HG02642 (cell line): Measurements from ENCODE around the gene PHKG1.
"Not testable (repeated sequence)": the region's sequence is repeated elsewhere in the genome, so short reads cannot be mapped to it uniquely, and the experiment has no call there.

ENCODE experiments used
- ATAC-seq: cut with Tn5 transposase; IDR thresholded peaks from one replicate; pipeline ENCODE4 v1.9.1; 2021; ENCODE audit warnings: mild to moderate bottlenecking; ENCODE audit not compliant: unreplicated experiment, poor library complexity

Gene PHKG1

DNA sequence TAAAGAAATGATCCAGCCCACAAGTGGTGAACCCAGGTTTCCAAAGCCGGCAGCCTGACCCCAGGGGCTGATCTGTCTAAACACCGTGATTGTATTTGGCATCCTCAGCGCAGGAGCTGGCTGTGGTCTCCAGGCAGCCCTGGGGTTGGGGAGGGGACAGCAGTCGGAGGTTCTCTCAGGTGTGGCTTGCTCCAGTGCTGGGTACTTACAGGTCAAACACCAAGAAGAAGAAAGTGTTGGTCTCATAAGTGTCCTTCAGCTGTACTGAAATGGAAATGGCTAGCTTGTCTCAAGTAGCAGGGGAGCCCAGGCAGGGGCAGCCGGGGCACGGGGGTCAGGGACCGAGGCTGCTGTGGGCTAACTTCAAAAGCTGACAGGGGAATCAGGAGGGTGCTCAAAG, 6.0 kb downstream of the PHKG1 start:
- ATAC-seq: no peak

DNA sequence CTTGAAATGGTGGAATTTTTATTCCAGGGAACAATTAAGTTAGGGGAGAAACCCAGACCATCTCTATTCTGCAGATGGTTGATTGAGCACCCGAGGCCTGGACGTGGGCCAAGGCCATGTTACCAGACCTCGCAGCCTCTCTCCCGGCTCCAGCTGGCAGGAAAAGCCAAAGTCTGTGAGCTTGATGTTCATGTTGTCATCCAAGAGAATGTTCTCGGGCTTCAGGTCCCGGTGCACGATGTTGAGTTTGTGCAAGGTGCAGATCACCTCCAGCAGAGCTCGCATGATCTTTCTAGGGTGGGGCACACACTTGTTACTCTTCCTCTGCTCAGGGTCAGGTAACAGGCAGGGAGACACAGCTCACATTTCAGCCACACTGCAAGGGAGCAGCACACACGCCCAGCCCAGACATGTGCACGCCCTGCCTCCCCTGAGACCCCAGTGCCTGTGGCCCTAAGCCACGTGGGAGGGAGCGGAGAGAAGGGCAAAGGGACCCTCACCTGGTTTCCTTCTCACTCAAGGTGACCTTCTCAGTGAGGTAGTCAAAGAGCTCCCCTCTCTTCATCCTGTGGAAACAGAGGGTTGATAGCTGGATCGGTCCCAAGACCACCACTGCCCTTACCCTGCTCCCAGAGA, 9.5 kb downstream of the PHKG1 start:
- no peak for ATAC-seq

GRCh38 chr7:56081626-56082340, 11.0 kb downstream of the PHKG1 start:
- no peak for ATAC-seq

DNA sequence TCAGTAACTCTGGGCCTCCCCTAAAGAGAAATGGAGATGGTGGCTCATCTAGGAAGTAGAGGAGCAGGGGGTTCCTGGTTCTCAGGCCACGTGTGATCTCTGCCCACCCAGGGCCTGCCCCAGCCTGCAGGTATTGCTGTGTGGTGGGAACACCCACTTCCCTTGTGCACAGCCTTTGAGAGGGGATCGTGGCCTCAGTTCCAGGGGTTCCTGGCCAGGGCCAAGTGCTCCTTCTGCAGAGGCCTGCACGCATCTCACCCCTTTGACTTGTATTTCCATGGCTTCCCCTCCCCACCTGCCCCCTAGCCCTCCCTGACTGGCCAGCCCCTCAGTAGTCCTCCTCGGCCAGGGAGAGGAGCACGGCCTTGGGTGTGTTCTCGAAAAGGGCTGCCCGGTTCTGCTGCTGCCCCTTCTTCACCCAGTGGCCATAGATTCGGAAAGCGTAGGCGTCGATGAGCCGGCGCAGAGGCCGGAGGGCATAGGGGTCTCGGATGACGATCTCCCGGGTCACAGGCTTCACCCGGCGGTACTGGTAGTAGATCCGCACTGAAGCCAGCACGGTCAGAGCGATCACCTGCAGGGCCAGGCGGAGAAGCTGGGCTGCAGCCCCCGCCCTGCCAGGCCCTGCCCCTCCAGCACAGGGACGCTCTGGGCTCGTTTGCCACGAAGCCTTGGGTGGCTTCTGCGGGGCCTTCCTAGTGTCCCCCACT, 11.9 kb downstream of the PHKG1 start:
- not testable (repeated sequence) for ATAC-seq

GRCh38 chr7:56079450-56080185, 13.1 kb downstream of the PHKG1 start:
- no peak for ATAC-seq

GRCh38 chr7:56078196-56078595, 14.6 kb downstream of the PHKG1 start:
- no peak for ATAC-seq

GRCh38 chr7:56077681-56078080, 15.1 kb downstream of the PHKG1 start:
- ATAC-seq: no peak

GRCh38 chr7:56074371-56074791, 18.4 kb downstream of the PHKG1 start:
- ATAC-seq: peak; percentile 89

- ATAC-seq: not testable (repeated sequence)
Observed at GRCh38 chr7:56066376-56066775, 26.4 kb downstream of the PHKG1 start.

DNA sequence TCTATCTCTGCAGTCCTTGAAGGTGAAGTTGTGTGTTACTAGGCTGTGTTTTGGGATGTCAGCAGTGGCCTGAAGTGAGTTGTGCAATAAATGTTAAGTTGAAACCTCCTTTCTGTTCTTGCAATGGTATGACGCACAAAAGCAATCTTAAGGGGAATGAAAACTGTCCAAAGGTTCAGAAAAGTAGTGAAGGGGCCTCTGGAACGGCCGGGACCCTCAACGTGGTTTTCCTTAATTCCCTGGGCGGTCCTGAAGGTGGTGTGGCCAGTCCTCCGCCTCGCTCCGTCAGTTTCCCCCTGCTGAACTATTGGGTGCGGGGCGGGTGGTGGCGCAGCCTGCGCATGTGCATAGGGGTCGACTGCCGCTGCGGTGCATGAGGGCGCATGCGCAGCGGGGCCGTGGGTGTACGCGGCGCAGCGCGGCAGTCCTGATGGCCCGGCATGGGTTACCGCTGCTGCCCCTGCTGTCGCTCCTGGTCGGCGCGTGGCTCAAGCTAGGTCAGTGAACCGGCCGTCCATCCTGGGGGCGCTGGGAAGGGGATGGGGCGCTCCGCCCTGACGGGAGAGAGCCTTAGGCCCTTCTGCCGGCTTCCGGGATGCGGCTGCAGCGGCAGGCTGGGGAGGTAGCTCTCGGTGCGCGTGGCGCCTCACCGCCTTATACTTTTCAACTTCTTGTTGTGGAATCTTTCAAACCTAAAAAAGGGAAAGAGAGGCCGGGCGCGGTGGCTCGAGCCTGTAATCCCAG, 28.7 kb downstream of the PHKG1 start, which contains the start of gene SUMF2:
TSS of gene SUMF2 (plus strand) at position 405 of the 744 bp plus-strand sequence. CDS start at position 431, 26 bp downstream.
- ATAC-seq: peak; percentile 96

DNA sequence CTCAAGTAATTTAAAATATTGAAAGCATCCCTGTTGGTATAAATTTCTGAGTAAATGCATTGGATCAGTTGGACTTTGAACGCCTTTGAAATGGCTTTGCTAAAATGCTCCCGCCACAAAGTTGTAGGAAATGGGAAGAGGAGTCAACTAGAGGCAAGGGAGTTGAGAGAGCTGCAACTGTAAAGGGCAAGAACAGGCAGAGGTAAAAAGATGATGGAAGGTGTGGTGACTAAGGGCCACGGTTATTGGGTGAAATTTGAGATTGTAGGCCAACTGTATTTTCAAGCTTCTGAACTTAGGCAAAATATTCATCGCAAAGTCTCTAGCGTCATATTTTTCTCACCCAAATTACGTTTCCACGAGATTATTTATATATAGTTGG, 29.3 kb downstream of the PHKG1 start:
- ATAC-seq: no peak

- no peak for ATAC-seq
Observed at GRCh38 chr7:56062382-56062781, 30.4 kb downstream of the PHKG1 start.

DNA sequence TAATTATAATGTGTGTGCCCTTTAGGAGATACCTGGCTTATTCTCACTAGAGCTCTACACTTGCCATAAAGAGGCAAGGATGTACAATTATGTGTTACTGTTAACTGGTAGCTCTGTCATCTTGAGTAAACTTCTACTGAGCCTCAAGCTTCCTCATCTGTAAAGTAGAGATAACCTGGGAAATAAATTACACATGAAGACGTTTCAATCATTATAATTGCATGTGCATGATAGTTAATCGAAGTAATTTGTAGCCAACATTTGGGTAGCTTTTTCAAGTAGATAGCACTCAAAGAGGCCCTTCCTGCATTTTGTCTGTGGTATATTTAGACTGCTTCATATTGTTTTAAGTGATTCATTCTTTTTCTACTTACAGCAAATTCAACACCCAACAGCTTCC, 38.8 kb downstream of the PHKG1 start:
- ATAC-seq: no peak

- ATAC-seq: no peak
Observed at GRCh38 chr7:56053379-56053778, 39.4 kb downstream of the PHKG1 start.

GRCh38 chr7:56051339-56052191, 41.2 kb downstream of the PHKG1 start, which contains the start of the genes CCT6A and PSPH:
Gene CCT6A (plus strand): TSS chr7:56051765. CDS start chr7:56051849, 84 bp downstream.
Gene PSPH (minus strand): TSS chr7:56051444. CDS start chr7:56021212, 30,232 bp downstream.
- peak; percentile 97 for ATAC-seq

GRCh38 chr7:56051053-56051338, 41.8 kb downstream of the PHKG1 start:
- no peak for ATAC-seq

DNA sequence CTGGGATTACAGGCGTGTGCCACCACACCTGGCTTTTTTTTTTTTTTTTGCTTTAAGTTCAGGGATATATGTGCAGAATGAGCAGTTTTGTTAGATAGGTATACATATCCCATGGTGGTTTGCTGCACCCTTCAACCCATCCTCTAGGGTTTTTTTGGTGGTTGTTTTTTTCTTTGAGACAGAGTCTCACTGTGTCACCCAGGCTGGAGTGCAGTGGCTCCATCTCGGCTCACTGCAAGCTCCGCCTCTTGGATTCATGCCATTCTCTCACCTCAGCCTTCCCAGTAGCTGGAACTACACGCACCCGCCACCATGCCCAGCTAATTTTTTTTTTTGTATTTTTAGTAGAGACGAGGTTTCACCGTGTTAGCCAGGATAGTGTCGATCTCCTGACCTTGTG, 44.0 kb downstream of the PHKG1 start:
- ATAC-seq: not testable (repeated sequence)

DNA sequence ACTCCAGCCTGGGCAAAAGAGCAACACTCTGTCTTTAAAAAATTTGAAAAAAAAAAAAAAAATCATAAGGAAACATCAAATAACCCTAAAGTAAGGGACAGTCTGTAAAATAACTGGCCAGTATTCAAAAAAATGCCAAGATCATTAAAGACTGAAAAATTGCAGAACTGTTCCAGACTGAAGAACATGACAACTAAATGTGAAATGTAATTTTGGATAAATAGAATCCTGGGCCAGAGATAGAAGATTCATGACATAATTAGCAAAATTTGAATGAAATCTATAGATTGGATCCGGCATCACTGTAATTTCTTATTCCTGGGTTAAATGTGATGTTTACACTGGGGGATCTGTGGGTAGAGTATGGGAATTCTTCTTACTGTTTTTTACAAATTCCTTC, 44.5 kb downstream of the PHKG1 start:
- ATAC-seq: no peak
